GM19372 (cell line): ENCODE results near the gene LGALS9C.
"Not testable (repeated sequence)": the region's sequence is repeated elsewhere in the genome, so short reads cannot be mapped to it uniquely, and the experiment has no call there.

Source experiments
- ATAC-seq: cut with Tn5 transposase; IDR thresholded peaks from one replicate; pipeline ENCODE4 v1.9.1; 2021; ENCODE audit warnings: mild to moderate bottlenecking, low read depth, moderate library complexity; ENCODE audit not compliant: unreplicated experiment

LGALS9C gene

GRCh38 chr17:18477367-18477766 lies 778 bp downstream of the LGALS9C start:
- ATAC-seq, result not testable (repeated sequence)

GRCh38 chr17:18478362-18478761 lies 1.8 kb downstream of the LGALS9C start:
- ATAC-seq, result not testable (repeated sequence)

- ATAC-seq, result not testable (repeated sequence)
Measured at GRCh38 chr17:18478977-18479595, 2.5 kb downstream of the LGALS9C start.

GRCh38 chr17:18481775-18482174 lies 5.2 kb downstream of the LGALS9C start:
- ATAC-seq, result not testable (repeated sequence)

GRCh38 chr17:18485936-18486464 lies 9.4 kb downstream of the LGALS9C start:
- not testable (repeated sequence) for ATAC-seq

- not testable (repeated sequence) for ATAC-seq
Measured at GRCh38 chr17:18487633-18488032, 11.0 kb downstream of the LGALS9C start.

- not testable (repeated sequence) for ATAC-seq
Measured at GRCh38 chr17:18488622-18489021, 12.0 kb downstream of the LGALS9C start.

- ATAC-seq, result not testable (repeated sequence)
Measured at GRCh38 chr17:18490016-18490415, 13.4 kb downstream of the LGALS9C start.

- not testable (repeated sequence) for ATAC-seq
Measured at GRCh38 chr17:18492712-18493480, 16.3 kb downstream of the LGALS9C start.

- not testable (repeated sequence) for ATAC-seq
Measured at GRCh38 chr17:18494250-18494768, 17.7 kb downstream of the LGALS9C start.

- ATAC-seq, result not testable (repeated sequence)
Measured at GRCh38 chr17:18497044-18497443, 20.5 kb downstream of the LGALS9C start.

- not testable (repeated sequence) for ATAC-seq
Measured at GRCh38 chr17:18499100-18499499, 22.5 kb downstream of the LGALS9C start.

GRCh38 chr17:18499756-18500155 lies 23.2 kb downstream of the LGALS9C start:
- ATAC-seq, result not testable (repeated sequence)

- ATAC-seq, result not testable (repeated sequence)
Measured at GRCh38 chr17:18500281-18500680, 23.7 kb downstream of the LGALS9C start.

- ATAC-seq, result not testable (repeated sequence)
Measured at GRCh38 chr17:18500816-18501215, 24.2 kb downstream of the LGALS9C start.

GRCh38 chr17:18503221-18503620 lies 26.6 kb downstream of the LGALS9C start:
- ATAC-seq, result not testable (repeated sequence)

GRCh38 chr17:18507729-18508128 lies 31.1 kb downstream of the LGALS9C start:
- ATAC-seq, result not testable (repeated sequence)

- not testable (repeated sequence) for ATAC-seq
Measured at GRCh38 chr17:18508667-18509066, 32.1 kb downstream of the LGALS9C start.

- not testable (repeated sequence) for ATAC-seq
Measured at GRCh38 chr17:18521100-18521499, 44.5 kb downstream of the LGALS9C start.

GRCh38 chr17:18525015-18525414 lies 48.4 kb downstream of the LGALS9C start:
- not testable (repeated sequence) for ATAC-seq

- not testable (repeated sequence) for ATAC-seq
Measured at GRCh38 chr17:18526168-18526800, 49.7 kb downstream of the LGALS9C start.
